ENCODE measurements around the gene DOCK4. TPM values are rescaled to one million over a fixed set of nuclear protein-coding genes. Genes with fewer than 3 reads are reported as not detected.

DOCK4 gene
- polyA plus RNA-seq, 1 donor: 8.1 TPM

- no peaks in the 10 kb centered on the region for H3K36me3 ChIP-seq (ENCODE audit: control insufficient read depth, insufficient read depth, low read length)
- DNase-seq: no peak
- no CpG with 5 or more reads among the region's 1 CpG for WGBS (ENCODE audit: insufficient coverage, low lambda C conversion rate)
- H3K4me1 ChIP-seq (ENCODE audit: control insufficient read depth, insufficient read depth, low read length): no peaks in the 10 kb centered on the region
- no peaks in the 10 kb centered on the region for H3K27me3 ChIP-seq (ENCODE audit: control insufficient read depth, insufficient read depth, low read length)
- H3K9me3 ChIP-seq (ENCODE audit: control insufficient read depth, low read depth, low read length): no peaks in the 10 kb centered on the region
- no peak overlapping the region for H3K27ac ChIP-seq (ENCODE audit: low read length)
- no peak overlapping the region for H3K4me3 ChIP-seq (ENCODE audit: low read length)
Measured at GRCh38 chr7:112113913-112114575, 92.2 kb downstream of the DOCK4 start.

- Histone ChIP-seq H3K4me1 (ENCODE audit: control insufficient read depth, insufficient read depth, low read length) (no peaks in the 10 kb centered on the region), H3K9me3 (ENCODE audit: control insufficient read depth, low read depth, low read length) (no peaks in the 10 kb centered on the region), H3K36me3 (ENCODE audit: control insufficient read depth, insufficient read depth, low read length) (no peaks in the 10 kb centered on the region), H3K27ac (ENCODE audit: low read length) (no peak overlapping the region), H3K4me3 (ENCODE audit: low read length) (no peak overlapping the region), H3K27me3 (ENCODE audit: control insufficient read depth, insufficient read depth, low read length) (no peaks in the 10 kb centered on the region)
- WGBS (ENCODE audit: insufficient coverage, low lambda C conversion rate): 85% methylated on average over 2 of the region's 5 CpGs
- DNase-seq: no peak
Measured at GRCh38 chr7:112112822-112113255, 93.4 kb downstream of the DOCK4 start.

GRCh38 chr7:112110651-112111050 is 95.5 kb downstream of the DOCK4 start:
- H3K4me3 ChIP-seq (ENCODE audit: low read length): no peak overlapping the region

GRCh38 chr7:112110175-112110574 is 96.0 kb downstream of the DOCK4 start:
- Histone ChIP-seq H3K36me3 (ENCODE audit: control insufficient read depth, insufficient read depth, low read length) (no peaks in the 10 kb centered on the region), H3K27me3 (ENCODE audit: control insufficient read depth, insufficient read depth, low read length) (no peaks in the 10 kb centered on the region), H3K4me1 (ENCODE audit: control insufficient read depth, insufficient read depth, low read length) (no peaks in the 10 kb centered on the region), H3K27ac (ENCODE audit: low read length) (no peak overlapping the region), H3K9me3 (ENCODE audit: control insufficient read depth, low read depth, low read length) (no peaks in the 10 kb centered on the region), H3K4me3 (ENCODE audit: low read length) (no peak overlapping the region)
- DNase-seq: no peak
- no CpG with 5 or more reads among the region's 2 CpGs for WGBS (ENCODE audit: insufficient coverage, low lambda C conversion rate)

More at GRCh38 chr7:112110651-112111050, 95.5 kb downstream of the DOCK4 start:
- Histone ChIP-seq H3K9me3 (ENCODE audit: control insufficient read depth, low read depth, low read length) (no peaks in the 10 kb centered on the region), H3K36me3 (ENCODE audit: control insufficient read depth, insufficient read depth, low read length) (no peaks in the 10 kb centered on the region), H3K4me1 (ENCODE audit: control insufficient read depth, insufficient read depth, low read length) (no peaks in the 10 kb centered on the region), H3K27me3 (ENCODE audit: control insufficient read depth, insufficient read depth, low read length) (no peaks in the 10 kb centered on the region), H3K27ac (ENCODE audit: low read length) (no peak overlapping the region)
- WGBS (ENCODE audit: insufficient coverage, low lambda C conversion rate): no CpG with 5 or more reads among the region's 7 CpGs
- no peak for DNase-seq

GRCh38 chr7:112108981-112109380 is 97.2 kb downstream of the DOCK4 start:
- H3K27me3 ChIP-seq (ENCODE audit: control insufficient read depth, insufficient read depth, low read length): no peaks in the 10 kb centered on the region
- no CpG with 5 or more reads among the region's 2 CpGs for WGBS (ENCODE audit: insufficient coverage, low lambda C conversion rate)
- no peak for DNase-seq
- no peaks in the 10 kb centered on the region for H3K9me3 ChIP-seq (ENCODE audit: control insufficient read depth, low read depth, low read length)
- H3K36me3 ChIP-seq (ENCODE audit: control insufficient read depth, insufficient read depth, low read length): no peaks in the 10 kb centered on the region
- H3K4me1 ChIP-seq (ENCODE audit: control insufficient read depth, insufficient read depth, low read length): no peaks in the 10 kb centered on the region
- no peak overlapping the region for H3K4me3 ChIP-seq (ENCODE audit: low read length)
- no peak overlapping the region for H3K27ac ChIP-seq (ENCODE audit: low read length)

DNA sequence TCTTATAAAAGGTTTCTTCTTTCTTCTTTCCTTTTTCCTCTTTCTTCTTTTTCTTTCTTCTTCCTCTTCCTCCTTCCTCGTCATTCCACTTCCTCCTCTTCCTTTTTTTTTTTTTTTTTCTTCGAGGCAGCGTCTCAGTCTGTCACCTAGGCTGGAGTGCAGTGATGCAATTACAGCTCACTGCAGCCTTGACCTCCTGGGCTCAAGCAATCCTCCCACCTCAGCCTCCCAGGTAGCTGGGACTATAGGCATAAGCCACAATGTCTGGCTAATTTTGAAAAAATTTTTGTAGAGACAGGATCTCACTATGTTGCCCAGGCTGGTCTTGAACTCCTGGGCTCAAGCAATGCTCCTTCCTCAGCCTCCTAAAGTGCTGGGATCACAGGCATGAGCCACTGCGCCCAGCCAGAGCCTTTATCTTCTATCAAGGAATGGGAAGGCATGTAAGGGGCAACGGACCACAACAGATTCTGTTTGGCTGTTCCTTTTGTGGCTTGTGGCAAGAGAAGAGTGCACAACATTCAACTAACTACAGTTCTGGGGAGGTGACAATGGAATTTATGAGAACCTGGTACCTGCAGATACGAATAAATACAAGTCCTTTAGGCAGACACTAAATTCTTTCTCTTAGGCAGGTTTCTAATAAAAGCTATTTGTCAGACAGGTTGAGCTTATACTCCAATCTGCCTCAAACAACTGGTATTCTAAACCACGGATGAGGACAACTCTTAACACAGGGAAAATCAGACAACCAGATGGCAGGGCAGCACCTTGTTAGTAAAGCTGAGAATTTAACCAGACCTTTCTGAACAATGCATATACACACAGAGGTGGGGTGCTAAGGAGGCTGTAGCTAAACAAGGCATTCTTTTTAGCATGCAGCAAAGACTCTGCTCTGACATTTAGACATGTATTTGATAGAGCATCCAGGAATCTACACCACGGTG is 100.3 kb downstream of the DOCK4 start:
- Histone ChIP-seq H3K27me3 (ENCODE audit: control insufficient read depth, insufficient read depth, low read length) (no peaks in the 10 kb centered on the region), H3K4me1 (ENCODE audit: control insufficient read depth, insufficient read depth, low read length) (no peaks in the 10 kb centered on the region), H3K27ac (ENCODE audit: low read length) (no peak overlapping the region), H3K4me3 (ENCODE audit: low read length) (no peak overlapping the region), H3K9me3 (ENCODE audit: control insufficient read depth, low read depth, low read length) (no peaks in the 10 kb centered on the region), H3K36me3 (ENCODE audit: control insufficient read depth, insufficient read depth, low read length) (no peaks in the 10 kb centered on the region)
- DNase-seq: no peak
- WGBS (ENCODE audit: insufficient coverage, low lambda C conversion rate): 95% methylated on average over 1 of the region's 8 CpGs

GRCh38 chr7:112104120-112104519 is 102.1 kb downstream of the DOCK4 start:
- no peaks in the 10 kb centered on the region for H3K4me1 ChIP-seq (ENCODE audit: control insufficient read depth, insufficient read depth, low read length)
- H3K4me3 ChIP-seq (ENCODE audit: low read length): no peak overlapping the region
- WGBS (ENCODE audit: insufficient coverage, low lambda C conversion rate): no CpG with 5 or more reads among the region's 2 CpGs
- no peaks in the 10 kb centered on the region for H3K36me3 ChIP-seq (ENCODE audit: control insufficient read depth, insufficient read depth, low read length)
- H3K27me3 ChIP-seq (ENCODE audit: control insufficient read depth, insufficient read depth, low read length): no peaks in the 10 kb centered on the region
- no peak overlapping the region for H3K27ac ChIP-seq (ENCODE audit: low read length)
- no peaks in the 10 kb centered on the region for H3K9me3 ChIP-seq (ENCODE audit: control insufficient read depth, low read depth, low read length)
- DNase-seq: no peak

- Histone ChIP-seq H3K27me3 (ENCODE audit: control insufficient read depth, insufficient read depth, low read length) (no peaks in the 10 kb centered on the region), H3K36me3 (ENCODE audit: control insufficient read depth, insufficient read depth, low read length) (no peaks in the 10 kb centered on the region), H3K4me1 (ENCODE audit: control insufficient read depth, insufficient read depth, low read length) (no peaks in the 10 kb centered on the region), H3K9me3 (ENCODE audit: control insufficient read depth, low read depth, low read length) (no peaks in the 10 kb centered on the region), H3K27ac (ENCODE audit: low read length) (no peak overlapping the region), H3K4me3 (ENCODE audit: low read length) (no peak overlapping the region)
- DNase-seq: no peak
- WGBS (ENCODE audit: insufficient coverage, low lambda C conversion rate): no CpG with 5 or more reads among the region's 2 CpGs
Measured at GRCh38 chr7:112103246-112103645, 103.0 kb downstream of the DOCK4 start.

DNA sequence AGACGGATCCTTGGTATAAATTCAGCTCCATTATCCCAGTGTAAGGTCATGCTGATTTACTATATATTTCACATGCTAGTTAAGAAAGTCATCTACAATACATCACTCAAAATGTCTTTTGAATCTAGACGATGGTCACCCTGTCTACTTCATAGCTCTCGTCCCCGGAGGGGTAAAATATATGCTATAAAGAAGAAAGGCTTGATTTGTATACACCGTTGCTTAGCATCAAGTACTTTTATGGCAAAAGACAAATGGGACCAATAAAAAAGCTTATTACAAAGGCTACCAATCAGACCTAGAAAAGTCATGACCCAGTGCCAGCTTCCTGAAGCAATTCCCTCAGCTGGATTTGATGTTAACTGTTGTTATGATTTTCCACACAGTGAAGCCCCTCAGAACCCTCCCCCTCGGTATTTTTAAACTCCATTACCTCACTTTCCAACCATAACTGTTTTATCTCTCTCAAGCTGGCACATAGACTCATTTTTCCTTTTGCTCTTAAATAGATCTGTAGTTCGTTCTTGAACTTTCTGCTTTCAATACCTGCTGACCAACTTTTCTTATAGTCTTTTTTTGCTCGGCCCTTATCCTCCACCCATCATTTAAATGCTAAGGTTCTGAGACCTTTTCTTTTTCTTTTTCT is 104.9 kb downstream of the DOCK4 start:
- Histone ChIP-seq H3K27ac (ENCODE audit: low read length) (no peak overlapping the region), H3K4me1 (ENCODE audit: control insufficient read depth, insufficient read depth, low read length) (no peaks in the 10 kb centered on the region), H3K27me3 (ENCODE audit: control insufficient read depth, insufficient read depth, low read length) (no peaks in the 10 kb centered on the region), H3K36me3 (ENCODE audit: control insufficient read depth, insufficient read depth, low read length) (no peaks in the 10 kb centered on the region), H3K9me3 (ENCODE audit: control insufficient read depth, low read depth, low read length) (no peaks in the 10 kb centered on the region), H3K4me3 (ENCODE audit: low read length) (no peak overlapping the region)
- WGBS (ENCODE audit: insufficient coverage, low lambda C conversion rate): 90% methylated on average over 3 of the region's 8 CpGs
- DNase-seq: no peak

DNA sequence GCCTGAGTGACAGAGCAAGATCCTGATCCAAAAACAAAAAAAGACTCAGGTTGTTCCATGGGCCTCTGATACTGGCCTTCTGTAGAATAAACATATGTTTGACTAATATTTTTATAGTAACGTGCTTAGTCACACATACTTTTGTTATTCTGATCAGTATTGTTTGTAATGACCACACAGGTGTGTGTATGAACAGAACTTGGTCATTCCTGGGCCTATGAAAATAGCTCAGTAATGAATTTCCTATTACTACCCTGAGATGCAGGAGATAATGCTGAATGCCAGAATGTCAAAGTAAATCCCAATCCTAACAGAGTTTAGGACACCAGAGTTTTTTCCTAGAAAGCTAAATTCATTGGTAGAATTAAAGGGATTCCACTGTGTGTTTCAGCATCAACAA is 108.7 kb downstream of the DOCK4 start:
- Histone ChIP-seq H3K9me3 (ENCODE audit: control insufficient read depth, low read depth, low read length) (no peaks in the 10 kb centered on the region), H3K27me3 (ENCODE audit: control insufficient read depth, insufficient read depth, low read length) (no peaks in the 10 kb centered on the region), H3K4me1 (ENCODE audit: control insufficient read depth, insufficient read depth, low read length) (no peaks in the 10 kb centered on the region), H3K27ac (ENCODE audit: low read length) (no peak overlapping the region), H3K36me3 (ENCODE audit: control insufficient read depth, insufficient read depth, low read length) (no peaks in the 10 kb centered on the region), H3K4me3 (ENCODE audit: low read length) (no peak overlapping the region)
- WGBS (ENCODE audit: insufficient coverage, low lambda C conversion rate): no CpG with 5 or more reads among the region's 1 CpG
- DNase-seq: no peak
